SK-N-SH (cell line): Measurements from ENCODE around the gene ZNF438. TPM values are rescaled to one million over a fixed set of nuclear protein-coding genes. Genes with fewer than 3 reads are reported as not detected.

ENCODE experiments used
- CTCF ChIA-PET: fragments of 300-600, 350-600 bp; formaldehyde crosslinking; extraction: SDS; loops from one replicate; lab custom pipeline; 2021; lab: Yijun Ruan, JAX
- POLR2A ChIA-PET: fragments of 350-600 bp; sonication (Branson Sonifier 250); formaldehyde crosslinking; extraction: SDS; loops from one replicate; lab custom pipeline; 2020; ENCODE audit warnings: antibody characterized with exemption, inconsistent platforms; lab: Yijun Ruan, JAX
- DNase-seq: peaks from one replicate; pipeline ENCODE4 v3.0.0; 2012
- H2AFZ ChIP-seq: fragments of 200-600 bp; sonication (generic); 2 replicates; pipeline ENCODE4 v1.8.1; 2016; ENCODE audit warnings: antibody characterized with exemption, mild to moderate bottlenecking, low read depth
- H3F3A ChIP-seq: fragments of 200-600 bp; sonication (generic); replicated peaks from 2 replicates; pipeline ENCODE3; 2016; ENCODE audit warnings: antibody characterized with exemption, mild to moderate bottlenecking; ENCODE audit not compliant: insufficient read depth
- H3K27ac ChIP-seq, 2 experiments: fragments of 200-500 bp in 1 of 2; fragments of 200-600 bp in 1 of 2; sonication (Bioruptor generic) in 1 of 2; sonication (generic), shearing (Covaris generic) in 1 of 2; 2 replicates each; pipeline versions ENCODE4 v1.5.1 to v1.6.1; 2014 to 2016; ENCODE audit warnings: low read depth in 2 of 2, inconsistent platforms in 1 of 2, low read length in 1 of 2, mild to moderate bottlenecking in 1 of 2, mixed read lengths in 1 of 2
- H3K27me3 ChIP-seq: fragments of 200-600 bp; sonication (generic), shearing (Covaris generic); 2 replicates; pipeline ENCODE4 v1.6.1; 2016; ENCODE audit warnings: mixed run types; ENCODE audit not compliant: insufficient read depth
- H3K36me3 ChIP-seq, 2 experiments: fragments of 200-500 bp in 1 of 2; fragments of 200-600 bp in 1 of 2; sonication (Bioruptor generic) in 1 of 2; sonication (generic) in 1 of 2; replicated peaks in 1 of 2; 2 replicates each; pipeline versions ENCODE3 to v1.5.1; 2014 to 2016; ENCODE audit warnings: low read length in 1 of 2, mild to moderate bottlenecking in 1 of 2; ENCODE audit not compliant: insufficient read depth in 2 of 2, control insufficient read depth in 1 of 2
- H3K4me1 ChIP-seq, 2 experiments: fragments of 200-500 bp in 1 of 2; fragments of 200-600 bp in 1 of 2; sonication (Bioruptor generic) in 1 of 2; sonication (generic), shearing (Covaris generic) in 1 of 2; 2 replicates each; pipeline versions ENCODE4 v1.5.1 to v1.6.1; 2014 to 2016; ENCODE audit warnings: low read depth in 1 of 2, low read length in 1 of 2, mixed run types in 1 of 2; ENCODE audit not compliant: insufficient read depth in 2 of 2, control insufficient read depth in 1 of 2
- H3K4me2 ChIP-seq: fragments of 200-600 bp; sonication (generic), shearing (Covaris generic); 2 replicates; pipeline ENCODE4 v1.6.1; 2017; ENCODE audit warnings: mixed run types
- H3K4me3 ChIP-seq, 2 experiments: fragments of 200-500 bp in 1 of 2; fragments of 200-600 bp in 1 of 2; sonication (Bioruptor generic) in 1 of 2; sonication (generic), shearing (Covaris generic) in 1 of 2; 2 replicates each; pipeline versions ENCODE4 v1.5.1 to v1.8.1; 2014 to 2016; ENCODE audit warnings: low read depth in 2 of 2, inconsistent platforms in 1 of 2, low read length in 1 of 2, mild to moderate bottlenecking in 1 of 2, mixed read lengths in 1 of 2, moderate library complexity in 1 of 2
- H3K79me2 ChIP-seq: fragments of 200-600 bp; sonication (generic); 2 replicates; pipeline ENCODE4 v1.8.1; 2017; ENCODE audit warnings: mild to moderate bottlenecking; ENCODE audit not compliant: insufficient read depth
- H3K9ac ChIP-seq: fragments of 200-600 bp; sonication (generic); 2 replicates; pipeline ENCODE4 v1.6.1; 2017; ENCODE audit warnings: mixed run types
- H3K9me2 ChIP-seq: fragments of 200-600 bp; sonication (generic); 2 replicates; pipeline ENCODE4 v1.6.1; 2017; ENCODE audit warnings: mixed run types
- H3K9me3 ChIP-seq: fragments of 200-600 bp; sonication (generic); 2 replicates; pipeline ENCODE4 v1.6.1; 2017; ENCODE audit warnings: mixed run types, mild to moderate bottlenecking, moderate library complexity
- H4K20me1 ChIP-seq: fragments of 200-600 bp; sonication (generic); 2 replicates; pipeline ENCODE4 v1.6.1; 2017; ENCODE audit warnings: mild to moderate bottlenecking, mixed run types; ENCODE audit not compliant: insufficient read depth
- EP300 ChIP-seq, 2 experiments: IDR thresholded peaks; 2 replicates each; pipeline versions ENCODE4 v1.4.0 to v1.6.1; 2012; ENCODE audit warnings: borderline replicate concordance in 1 of 2, low read depth in 1 of 2, low read length in 1 of 2
- FOSL2 ChIP-seq: IDR thresholded peaks from 2 replicates; pipeline ENCODE4 v1.4.0; 2012; ENCODE audit warnings: low read depth, mild to moderate bottlenecking, moderate library complexity, borderline replicate concordance
- FOXM1 ChIP-seq: IDR thresholded peaks from 2 replicates; pipeline ENCODE4 v1.4.0; 2012; ENCODE audit warnings: low read depth, mild to moderate bottlenecking
- GABPA ChIP-seq: IDR thresholded peaks from 2 replicates; pipeline ENCODE4 v1.4.0; 2012; ENCODE audit warnings: low read depth, mild to moderate bottlenecking
- JUND ChIP-seq: IDR thresholded peaks from 2 replicates; pipeline ENCODE4 v1.4.0; 2012
- NFIC ChIP-seq: IDR thresholded peaks from 2 replicates; pipeline ENCODE4 v1.4.0; 2012; ENCODE audit warnings: borderline replicate concordance
- NRF1 ChIP-seq: IDR thresholded peaks from 2 replicates; pipeline ENCODE4 v1.6.1; 2012; ENCODE audit warnings: low read depth, mild to moderate bottlenecking, low read length
- PBX3 ChIP-seq: IDR thresholded peaks from 2 replicates; pipeline ENCODE4; 2012
- POLR2AphosphoS5 ChIP-seq: IDR thresholded peaks from 2 replicates; pipeline ENCODE4 v1.6.1; 2012; ENCODE audit warnings: low read depth, low read length
- REST ChIP-seq: IDR thresholded peaks from 2 replicates; pipeline ENCODE4 v1.6.1; 2012; ENCODE audit warnings: mild to moderate bottlenecking, low read depth, low read length, moderate library complexity
- RXRA ChIP-seq: IDR thresholded peaks from 2 replicates; pipeline ENCODE4 v1.4.0; 2012; ENCODE audit warnings: low read depth, mild to moderate bottlenecking, borderline replicate concordance
- SIN3A ChIP-seq: IDR thresholded peaks from 2 replicates; pipeline ENCODE4 v1.6.1; 2012; ENCODE audit warnings: low read depth, mild to moderate bottlenecking, low read length, moderate library complexity, borderline replicate concordance
- TAF1 ChIP-seq: IDR thresholded peaks from 2 replicates; pipeline ENCODE4 v1.6.1; 2012; ENCODE audit warnings: low read depth, mild to moderate bottlenecking, low read length, moderate library complexity, borderline replicate concordance
- TCF12 ChIP-seq: IDR thresholded peaks from 2 replicates; pipeline ENCODE4 v1.4.0; 2012
- TEAD4 ChIP-seq: IDR thresholded peaks from 2 replicates; pipeline ENCODE4 v1.4.0; 2012; ENCODE audit warnings: mild to moderate bottlenecking, borderline replicate concordance; ENCODE audit not compliant: insufficient read depth
- WGBS: methylation state at CpG from one replicate; pipeline ENCODE4 v1.1.6; 2017; ENCODE audit warnings: low lambda C conversion rate; 5-methylcytosine and 5-hydroxymethylcytosine counted together
- polyA plus RNA-seq, 3 experiments: library from polyadenylated mRNA; depleted of rRNA; stranded (reverse); fragments of >200 nt; gene quantifications; 2 replicates each; pipeline ENCODE4 v1.2.3, GENCODE V29; 2012

ZNF438 gene
- polyA plus RNA-seq, 1 of the 3 experiments (the other 2 are of a cell fraction), result 2.1 TPM

- DNase-seq, result no peak
- no peaks in the 10 kb centered on the region for H3K9me2 ChIP-seq
- H3K27me3 ChIP-seq, result no peaks in the 10 kb centered on the region
- peak overlapping the region; percentile 61; the same call in 1 of the 2 replicates for H3K4me2 ChIP-seq
- H4K20me1 ChIP-seq, result no peaks in the 10 kb centered on the region
- peak overlapping the region in 1 of 2 experiments; percentile 93; a peak in 2 of 4 replicates for H3K27ac ChIP-seq
- ChIA-PET CTCF (interaction anchor here (1.6 kb wide), 1 partner anchor 10 kb away, joined by 3 read pairs; no protein-coding TSS in a partner anchor), POLR2A (interaction anchor here (0.6 to 1.0 kb wide), 2 partner anchors 10 to 343 kb away, joined by 3 read pairs; no protein-coding TSS in a partner anchor)
- H3K4me1 ChIP-seq, result peaks cover 0 to 21% of the 10 kb centered on the region in 2 experiments; a peak in 3 of 4 replicates
- H2AFZ ChIP-seq, result peak overlapping the region; percentile 5; the same call in 1 of the 2 replicates
- no peak overlapping the region for H3K4me3 ChIP-seq
- H3K79me2 ChIP-seq, result no peaks in the 10 kb centered on the region
- peak overlapping the region; percentile 49; the same call in 1 of the 2 replicates for H3K9ac ChIP-seq
- 90% methylated on average over 10 of the region's 10 CpGs for WGBS
- no peaks in the 10 kb centered on the region for H3K36me3 ChIP-seq
- TF ChIP-seq NRF1 (no peak), SIN3A (no peak), REST (no peak)
- peaks cover 30% of the 10 kb centered on the region for H3F3A ChIP-seq
- H3K9me3 ChIP-seq, result no peaks in the 10 kb centered on the region
These were observed 210.2 kb downstream of the ZNF438 start for GRCh38 chr10:30821261-30821993.

DNA sequence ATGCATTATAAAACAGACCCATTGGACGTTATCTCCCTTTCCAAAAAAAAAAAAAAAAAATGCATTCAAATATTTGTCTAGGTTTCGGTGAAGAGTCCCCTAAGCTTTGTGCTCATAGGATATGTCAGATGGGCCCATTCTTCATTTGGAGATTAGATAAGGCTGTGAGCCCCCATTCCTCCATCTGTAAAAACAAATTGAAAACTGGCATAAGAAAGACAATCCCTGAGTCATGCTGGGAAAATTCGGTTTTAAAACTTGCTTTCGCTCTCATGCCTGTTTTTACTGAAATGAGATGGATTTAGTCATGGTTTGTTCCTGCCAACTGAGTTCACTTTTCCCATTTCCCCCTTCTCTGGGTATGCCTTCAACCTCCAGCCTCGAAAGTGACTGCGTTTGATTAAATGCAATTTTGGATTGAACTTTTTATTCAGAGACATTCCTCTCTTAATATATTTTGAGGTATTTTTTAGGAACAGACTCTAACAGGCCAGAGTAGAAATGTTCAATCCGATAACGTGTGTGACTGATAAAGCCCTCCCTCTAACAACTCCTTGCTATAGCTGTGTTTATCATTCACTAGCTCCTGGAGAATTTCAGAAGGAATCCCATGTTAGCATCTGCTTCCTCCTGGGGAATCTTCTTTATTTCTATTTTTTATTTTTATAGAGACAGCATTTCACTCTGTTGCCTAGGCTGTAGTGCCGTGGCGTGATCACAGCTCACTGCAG, 211.2 kb downstream of the ZNF438 start:
- H3K9me3 ChIP-seq, result no peaks in the 10 kb centered on the region
- ChIA-PET POLR2A (no interaction called here), CTCF (interaction anchor here (1.0 to 1.1 kb wide), 2 partner anchors 34 to 36 kb away, joined by 3 read pairs; no protein-coding TSS in a partner anchor)
- peak; percentile 48 for DNase-seq
- no peaks in the 10 kb centered on the region for H4K20me1 ChIP-seq
- peak overlapping the region; percentile 14 to 39; a peak in 2 of 4 replicates for H3K4me3 ChIP-seq
- H3K9ac ChIP-seq, result peak overlapping the region; percentile 49
- peaks cover 0 to 24% of the 10 kb centered on the region in 2 experiments; a peak in 3 of 4 replicates for H3K4me1 ChIP-seq
- H3K36me3 ChIP-seq, result no peaks in the 10 kb centered on the region
- peaks cover 30% of the 10 kb centered on the region for H3F3A ChIP-seq
- peak overlapping the region; percentile 74 to 93; a peak in 3 of 4 replicates for H3K27ac ChIP-seq
- H2AFZ ChIP-seq, result peak overlapping the region; percentile 83; the same call in 1 of the 2 replicates
- H3K27me3 ChIP-seq, result no peaks in the 10 kb centered on the region
- H3K4me2 ChIP-seq, result peak overlapping the region; percentile 61
- no peaks in the 10 kb centered on the region for H3K79me2 ChIP-seq
- no peaks in the 10 kb centered on the region for H3K9me2 ChIP-seq
- WGBS, result 33% methylated on average over 10 of the region's 10 CpGs
- TF ChIP-seq REST, result no peak
- 0 out of 2 replicates have a peak, but pooled peaks have one; percentile 57 for TF ChIP-seq RXRA
- no peak for TF ChIP-seq FOXM1
- peak; percentile 86 for TF ChIP-seq PBX3
- peak; percentile 81 for TF ChIP-seq TEAD4
- TF ChIP-seq TAF1, result peak; percentile 45; the same call in 1 of the 2 replicates
- TF ChIP-seq FOSL2, result peak; percentile 82
- peak; percentile 83 for TF ChIP-seq NFIC
- peak; percentile 42; the same call in 1 of the 2 replicates for TF ChIP-seq POLR2AphosphoS5
- no peak for TF ChIP-seq GABPA
- peak; percentile 11 to 86; a peak in 3 of 4 replicates for TF ChIP-seq EP300 (IDR thresholded peaks at IDR 0.05; ENCODE audit: borderline replicate concordance in 1 of 2, low read depth in 1 of 2, low read length in 1 of 2)
- peak; percentile 86 for TF ChIP-seq TCF12
- peak; percentile 90 for TF ChIP-seq JUND
